Activated CD4-positive, alpha-beta T cell treated with anti-CD3 and anti-CD28 coated beads, Interleukin-2, amount 10 ng/mL, durations not matched to agents 7 days and 5 days (primary cell): ENCODE data around the gene PTPRR. TPM values are rescaled to one million over a fixed set of nuclear protein-coding genes. Genes with fewer than 3 reads are reported as not detected.

Experiments
- CTCF ChIA-PET: fragments of 350-600 bp; sonication (Branson Sonifier 250); formaldehyde crosslinking; loops from one replicate; lab custom pipeline; 2021; ENCODE audit warnings: antibody characterized with exemption; lab: Charles Lee
- POLR2A ChIA-PET: fragments of 350-600 bp; sonication (Branson Sonifier 250); formaldehyde crosslinking; loops from one replicate; lab custom pipeline; 2021; ENCODE audit warnings: antibody characterized with exemption; lab: Charles Lee
- DNase-seq: peaks from one replicate; pipeline ENCODE4 v3.0.0-alpha.2; 2020
- H3K27ac Mint-ChIP-seq: one replicate; pipeline ENCODE4 v1.8.0; 2021; ENCODE audit warnings: mild to moderate bottlenecking, moderate library complexity, mixed read lengths
- H3K27me3 Mint-ChIP-seq: one replicate; pipeline ENCODE4 v1.8.0; 2021; ENCODE audit warnings: mixed read lengths
- H3K36me3 Mint-ChIP-seq: one replicate; pipeline ENCODE4 v1.8.0; 2021; ENCODE audit warnings: low read depth, mixed read lengths
- H3K4me1 Mint-ChIP-seq: one replicate; pipeline ENCODE4 v1.8.0; 2021; ENCODE audit warnings: mixed read lengths
- H3K4me3 Mint-ChIP-seq: one replicate; pipeline ENCODE4 v1.8.0; 2021; ENCODE audit warnings: mild to moderate bottlenecking, moderate library complexity, mixed read lengths
- H3K9me3 Mint-ChIP-seq: one replicate; pipeline ENCODE4 v1.8.0; 2021; ENCODE audit warnings: mixed read lengths
- total RNA-seq, 2 experiments: library from RNA; stranded (reverse); gene quantifications; one replicate each; pipeline ENCODE4 v1.2.3, GENCODE V29; 2021

PTPRR gene
- total RNA-seq, 2 experiments from 2014 or later = not detected

- ChIA-PET CTCF (no interaction called here), POLR2A (no interaction called here)
- Mint-ChIP-seq H3K27me3 (no peaks in the 10 kb centered on the region), H3K36me3 (no peaks in the 10 kb centered on the region), H3K4me1 (no peaks in the 10 kb centered on the region), H3K4me3 (no peak overlapping the region), H3K9me3 (no peaks in the 10 kb centered on the region), H3K27ac (no peak overlapping the region)
- no peak for DNase-seq
Observed at GRCh38 chr12:70667253-70667652, 253.3 kb downstream of the PTPRR start.

- ChIA-PET POLR2A (no interaction called here), CTCF (interaction anchor here (1.0 kb wide), 1 partner anchor 87 kb away, joined by 3 read pairs; no protein-coding TSS in a partner anchor)
- H3K4me1 Mint-ChIP-seq = peaks cover 4% of the 10 kb centered on the region
- H3K36me3 Mint-ChIP-seq = no peaks in the 10 kb centered on the region
- DNase-seq = no peak
- no peak overlapping the region for H3K27ac Mint-ChIP-seq
- no peaks in the 10 kb centered on the region for H3K27me3 Mint-ChIP-seq
- no peaks in the 10 kb centered on the region for H3K9me3 Mint-ChIP-seq
- H3K4me3 Mint-ChIP-seq = no peak overlapping the region
Observed at GRCh38 chr12:70666364-70666763, 254.2 kb downstream of the PTPRR start.

GRCh38 chr12:70664465-70664881 lies 256.1 kb downstream of the PTPRR start:
- CTCF ChIA-PET = no interaction called here
- no peaks in the 10 kb centered on the region for H3K9me3 Mint-ChIP-seq
- H3K4me1 Mint-ChIP-seq = peaks cover 10% of the 10 kb centered on the region
- H3K4me3 Mint-ChIP-seq = no peak overlapping the region
- no peak overlapping the region for H3K27ac Mint-ChIP-seq
- no peak for DNase-seq
- H3K36me3 Mint-ChIP-seq = no peaks in the 10 kb centered on the region
- no peaks in the 10 kb centered on the region for H3K27me3 Mint-ChIP-seq
- POLR2A ChIA-PET = no interaction called here

GRCh38 chr12:70663838-70664237 lies 256.7 kb downstream of the PTPRR start:
- H3K36me3 Mint-ChIP-seq = no peaks in the 10 kb centered on the region
- H3K4me1 Mint-ChIP-seq = peaks cover 10% of the 10 kb centered on the region
- no peaks in the 10 kb centered on the region for H3K9me3 Mint-ChIP-seq
- H3K27ac Mint-ChIP-seq = no peak overlapping the region
- no peak overlapping the region for H3K4me3 Mint-ChIP-seq
- no peak for DNase-seq
- ChIA-PET POLR2A (no interaction called here), CTCF (no interaction called here)
- no peaks in the 10 kb centered on the region for H3K27me3 Mint-ChIP-seq

- H3K27ac Mint-ChIP-seq = no peak overlapping the region
- no peak overlapping the region for H3K4me3 Mint-ChIP-seq
- ChIA-PET POLR2A (no interaction called here), CTCF (no interaction called here)
- no peaks in the 10 kb centered on the region for H3K9me3 Mint-ChIP-seq
- peaks cover 5% of the 10 kb centered on the region for H3K27me3 Mint-ChIP-seq
- H3K4me1 Mint-ChIP-seq = peaks cover 10% of the 10 kb centered on the region
- no peaks in the 10 kb centered on the region for H3K36me3 Mint-ChIP-seq
- DNase-seq = no peak
Observed at GRCh38 chr12:70661466-70662161, 258.9 kb downstream of the PTPRR start.

GRCh38 chr12:70660620-70661219 lies 259.8 kb downstream of the PTPRR start:
- Mint-ChIP-seq H3K4me3 (no peak overlapping the region), H3K9me3 (no peaks in the 10 kb centered on the region), H3K27me3 (peaks cover 5% of the 10 kb centered on the region), H3K36me3 (no peaks in the 10 kb centered on the region), H3K4me1 (peaks cover 10% of the 10 kb centered on the region), H3K27ac (no peak overlapping the region)
- CTCF ChIA-PET = no interaction called here
- DNase-seq = peak; percentile 14
- POLR2A ChIA-PET = no interaction called here

- H3K4me1 Mint-ChIP-seq = peaks cover 10% of the 10 kb centered on the region
- no peaks in the 10 kb centered on the region for H3K36me3 Mint-ChIP-seq
- ChIA-PET POLR2A (no interaction called here), CTCF (interaction anchor here (1.5 kb wide), 1 partner anchor 35 kb away, joined by 4 read pairs; no protein-coding TSS in a partner anchor)
- H3K27ac Mint-ChIP-seq = no peak overlapping the region
- no peaks in the 10 kb centered on the region for H3K9me3 Mint-ChIP-seq
- peaks cover 5% of the 10 kb centered on the region for H3K27me3 Mint-ChIP-seq
- H3K4me3 Mint-ChIP-seq = no peak overlapping the region
- DNase-seq = no peak
Observed at GRCh38 chr12:70660002-70660604, 260.4 kb downstream of the PTPRR start.

GRCh38 chr12:70659077-70659606 lies 261.4 kb downstream of the PTPRR start:
- POLR2A ChIA-PET = no interaction called here

GRCh38 chr12:70657616-70658286 lies 262.8 kb downstream of the PTPRR start:
- peaks cover 5% of the 10 kb centered on the region for H3K27me3 Mint-ChIP-seq
- H3K9me3 Mint-ChIP-seq = no peaks in the 10 kb centered on the region
- no peak overlapping the region for H3K4me3 Mint-ChIP-seq
- no peak overlapping the region for H3K27ac Mint-ChIP-seq
- no peak for DNase-seq
- no peaks in the 10 kb centered on the region for H3K36me3 Mint-ChIP-seq
- H3K4me1 Mint-ChIP-seq = peaks cover 10% of the 10 kb centered on the region
- ChIA-PET CTCF (interaction anchor here (0.7 kb wide), 1 partner anchor 11 kb away, joined by 4 read pairs; no protein-coding TSS in a partner anchor), POLR2A (no interaction called here)

More at GRCh38 chr12:70659077-70659606, 261.4 kb downstream of the PTPRR start:
- Mint-ChIP-seq H3K4me1 (peaks cover 10% of the 10 kb centered on the region), H3K4me3 (no peak overlapping the region), H3K36me3 (no peaks in the 10 kb centered on the region), H3K9me3 (no peaks in the 10 kb centered on the region), H3K27me3 (peaks cover 5% of the 10 kb centered on the region), H3K27ac (no peak overlapping the region)
- no peak for DNase-seq
- CTCF ChIA-PET = interaction anchor here (1.5 kb wide), 1 partner anchor 34 kb away, joined by 4 read pairs; no protein-coding TSS in a partner anchor

GRCh38 chr12:70652451-70652850 lies 268.1 kb downstream of the PTPRR start:
- peaks cover 12% of the 10 kb centered on the region for H3K27me3 Mint-ChIP-seq
- no peak for DNase-seq
- CTCF ChIA-PET = no interaction called here

GRCh38 chr12:70648831-70649230 lies 271.7 kb downstream of the PTPRR start:
- POLR2A ChIA-PET = no interaction called here
- Mint-ChIP-seq H3K9me3 (no peaks in the 10 kb centered on the region), H3K27me3 (peaks cover 15% of the 10 kb centered on the region), H3K4me1 (peaks cover 6% of the 10 kb centered on the region), H3K4me3 (no peak overlapping the region), H3K36me3 (no peaks in the 10 kb centered on the region), H3K27ac (no peak overlapping the region)
- CTCF ChIA-PET = no interaction called here
- no peak for DNase-seq

More at GRCh38 chr12:70652451-70652850, 268.1 kb downstream of the PTPRR start:
- Mint-ChIP-seq H3K27ac (no peak overlapping the region), H3K36me3 (no peaks in the 10 kb centered on the region), H3K4me3 (no peak overlapping the region), H3K4me1 (no peaks in the 10 kb centered on the region), H3K9me3 (no peaks in the 10 kb centered on the region)
- POLR2A ChIA-PET = no interaction called here

GRCh38 chr12:70648191-70648590 lies 272.3 kb downstream of the PTPRR start:
- no peak for DNase-seq
- Mint-ChIP-seq H3K9me3 (no peaks in the 10 kb centered on the region), H3K27ac (no peak overlapping the region), H3K27me3 (peaks cover 17% of the 10 kb centered on the region), H3K4me1 (peaks cover 6% of the 10 kb centered on the region), H3K4me3 (no peak overlapping the region), H3K36me3 (no peaks in the 10 kb centered on the region)
- ChIA-PET CTCF (no interaction called here), POLR2A (no interaction called here)
